Kidney capillary endothelial cell (primary cell): ENCODE results near the gene C1QTNF8.

Experiments used
- DNase-seq: peaks from one replicate; pipeline ENCODE4 v3.0.0-alpha.2; 2018; ENCODE audit warnings: low spot score

Gene C1QTNF8

DNA sequence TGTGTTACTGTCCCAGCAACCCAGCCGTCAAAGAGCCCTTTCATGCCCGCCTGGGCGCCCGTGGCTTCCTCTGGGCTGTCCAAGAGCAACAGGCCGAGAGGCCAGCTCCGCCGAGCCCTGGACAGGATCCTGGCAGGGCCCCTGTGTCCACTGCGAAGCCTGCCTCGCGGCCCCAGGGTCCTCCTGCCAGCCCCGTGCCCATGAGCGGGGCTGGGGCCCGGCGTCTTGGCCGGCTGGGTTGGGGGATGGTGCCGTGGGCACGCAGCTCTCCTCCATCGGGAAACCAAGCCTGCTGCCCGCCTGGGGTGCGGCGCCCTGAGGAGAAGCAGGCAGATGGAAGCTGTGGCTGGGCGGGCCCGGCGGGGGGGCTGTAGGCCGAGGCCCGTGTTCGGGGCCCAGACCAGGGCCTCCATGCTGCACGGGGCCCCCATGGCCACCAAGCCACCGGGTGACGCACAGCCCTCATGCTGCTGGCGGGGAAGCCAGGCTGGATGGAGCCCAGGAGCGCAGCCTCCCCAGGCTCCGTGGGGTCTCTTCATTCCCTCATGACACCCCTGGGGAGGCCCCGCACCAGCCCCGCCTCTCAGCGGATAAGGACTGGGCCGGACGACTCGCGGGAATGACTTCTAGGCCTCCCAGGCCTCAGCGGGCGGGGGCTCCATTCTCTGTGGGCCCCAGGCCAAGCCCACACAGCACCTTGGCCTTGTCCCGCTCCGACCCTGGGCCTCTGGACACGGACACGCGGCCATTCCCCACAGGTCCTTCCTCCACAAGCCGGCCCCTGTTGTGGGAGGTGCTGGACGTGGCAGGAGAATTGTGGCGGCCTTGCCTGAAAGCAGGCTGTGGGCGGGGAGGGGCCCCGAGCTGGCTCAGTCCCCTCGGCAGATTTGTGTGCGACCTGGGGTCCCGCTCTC is at the start of gene C1QTNF8:
C1QTNF8 (minus strand) TSS at position 76 of the 914 bp plus-strand sequence. CDS start 1,322 bp downstream, outside the sequence.
- DNase-seq: no peak

GRCh38 chr16:1145383-1146100 is 49.5 kb upstream of the C1QTNF8 start:
- no peak for DNase-seq

- DNase-seq: no peak
Observed at GRCh38 chr16:1144476-1145382, 48.7 kb upstream of the C1QTNF8 start.

GRCh38 chr16:1143761-1144450 is 47.9 kb upstream of the C1QTNF8 start:
- no peak for DNase-seq

DNA sequence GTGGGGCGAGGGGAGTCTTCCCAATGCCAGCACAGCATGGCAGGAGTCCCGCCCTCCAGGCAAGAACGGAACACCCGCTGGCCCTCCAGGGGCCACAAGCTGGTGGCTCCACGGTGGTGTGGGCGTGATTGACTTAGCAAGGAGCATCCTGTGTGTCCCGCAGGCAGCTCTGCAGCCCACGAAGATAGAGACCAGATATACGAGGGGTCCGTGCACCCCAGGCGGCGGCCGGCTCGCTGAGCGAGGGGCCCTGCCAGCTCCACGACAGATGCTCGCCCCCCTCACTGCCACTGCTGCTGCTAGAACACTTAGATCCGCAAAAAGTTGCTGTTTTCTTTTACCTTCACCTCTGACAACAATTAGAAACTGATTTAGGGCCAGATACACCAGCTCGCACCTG is 46.9 kb upstream of the C1QTNF8 start:
- no peak for DNase-seq

GRCh38 chr16:1141716-1142115 is 45.7 kb upstream of the C1QTNF8 start:
- DNase-seq: no peak

- no peak for DNase-seq
Observed at GRCh38 chr16:1141191-1141590, 45.1 kb upstream of the C1QTNF8 start.

- DNase-seq: no peak
Observed at GRCh38 chr16:1140582-1141162, 44.6 kb upstream of the C1QTNF8 start.

DNA sequence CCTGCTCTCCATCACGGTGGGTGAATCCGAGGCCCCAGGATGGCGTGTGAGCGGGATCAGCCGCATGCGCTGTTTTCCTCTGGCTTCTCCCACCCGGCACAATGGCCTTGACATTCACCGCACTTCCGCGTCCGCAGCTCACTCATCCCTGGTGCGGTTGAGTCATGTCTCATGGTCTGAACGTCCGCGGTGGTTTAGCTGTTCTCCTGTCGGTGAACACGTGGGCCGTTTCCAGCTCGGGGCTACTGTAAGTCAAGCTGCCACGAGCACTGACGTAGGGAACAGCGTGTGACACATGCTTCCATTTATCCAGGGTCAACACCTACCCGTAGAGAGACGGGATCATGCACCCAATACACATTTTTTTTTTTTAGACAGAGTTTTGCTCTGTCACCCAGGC is 41.6 kb upstream of the C1QTNF8 start:
- no peak for DNase-seq

- DNase-seq: no peak
Observed at GRCh38 chr16:1135459-1135825, 39.4 kb upstream of the C1QTNF8 start.

GRCh38 chr16:1134776-1135458 is 38.9 kb upstream of the C1QTNF8 start:
- DNase-seq: no peak

DNA sequence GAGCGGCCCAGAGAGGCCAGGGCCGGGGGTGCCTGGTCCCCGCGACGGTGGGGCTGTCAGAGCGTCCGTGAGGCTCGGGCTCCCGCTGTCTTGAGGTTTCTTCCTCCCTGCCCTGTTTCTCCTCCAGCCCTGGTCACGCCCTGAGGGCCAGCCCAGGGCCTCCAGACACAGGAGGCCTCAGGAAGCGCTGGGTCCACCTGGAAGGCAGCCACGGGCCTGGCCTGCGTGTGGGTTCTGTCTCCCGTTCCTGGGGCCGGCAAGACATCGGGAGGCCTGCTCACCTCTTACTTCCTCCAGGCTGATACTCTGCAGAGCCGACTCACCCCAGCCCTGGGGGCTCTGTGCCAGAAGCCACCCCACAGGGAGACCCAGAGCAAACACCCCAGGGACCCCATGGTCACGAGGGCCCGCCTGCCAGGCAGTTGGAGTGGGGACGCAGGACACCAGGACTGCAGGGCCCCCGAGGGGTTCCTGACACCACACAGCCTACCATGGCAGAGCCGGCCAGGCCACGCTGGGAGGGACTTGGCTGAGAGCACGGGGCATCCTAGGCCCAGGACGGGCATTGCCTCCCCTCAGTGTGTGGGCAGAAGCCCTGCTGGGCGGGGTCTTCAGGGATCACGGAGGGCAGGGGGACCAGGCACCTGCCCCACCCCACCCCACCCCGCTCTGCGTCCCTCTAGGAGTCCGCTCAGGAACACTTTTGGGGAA is 37.9 kb upstream of the C1QTNF8 start:
- no peak for DNase-seq

DNA sequence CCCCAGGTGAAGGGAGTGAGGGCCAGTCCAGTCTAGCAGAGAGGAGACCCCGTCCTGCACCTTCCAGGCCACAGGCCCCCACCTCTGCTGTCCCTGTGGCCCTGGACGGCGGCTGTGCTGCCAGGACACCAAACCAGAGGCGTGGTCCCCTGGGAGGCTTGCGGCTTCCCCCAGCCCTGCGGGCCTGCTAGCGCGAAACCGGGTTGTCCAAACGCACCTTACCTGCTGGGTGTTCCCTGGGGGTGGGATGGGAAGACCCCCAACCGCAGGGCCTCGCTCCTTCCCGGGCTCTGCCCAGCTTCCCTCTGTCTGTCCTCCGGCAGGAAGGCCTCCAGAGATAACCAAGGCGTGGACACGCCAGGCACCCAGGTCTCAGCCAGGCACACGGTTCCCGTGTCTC is 37.2 kb upstream of the C1QTNF8 start:
- DNase-seq: no peak

DNA sequence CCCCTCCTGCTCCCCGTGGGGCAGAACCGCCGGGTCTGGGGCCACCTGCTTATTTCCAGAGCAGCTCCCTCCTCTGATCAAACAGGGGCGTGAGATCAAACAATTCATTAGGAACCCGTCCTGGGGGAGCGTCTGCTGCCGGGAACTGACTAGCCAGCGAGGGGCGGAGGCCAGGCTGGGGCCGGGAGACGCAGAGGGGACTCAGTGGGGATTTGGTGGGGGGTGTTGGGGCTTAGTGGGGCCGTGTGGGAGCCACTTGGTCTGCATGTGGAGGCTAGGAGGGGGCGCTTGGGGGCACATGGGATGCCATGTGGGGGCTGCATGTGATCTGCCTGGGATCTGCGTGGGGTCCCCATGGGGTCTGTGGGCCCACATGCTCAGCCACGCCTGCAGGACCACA is 36.4 kb upstream of the C1QTNF8 start:
- DNase-seq: no peak

DNA sequence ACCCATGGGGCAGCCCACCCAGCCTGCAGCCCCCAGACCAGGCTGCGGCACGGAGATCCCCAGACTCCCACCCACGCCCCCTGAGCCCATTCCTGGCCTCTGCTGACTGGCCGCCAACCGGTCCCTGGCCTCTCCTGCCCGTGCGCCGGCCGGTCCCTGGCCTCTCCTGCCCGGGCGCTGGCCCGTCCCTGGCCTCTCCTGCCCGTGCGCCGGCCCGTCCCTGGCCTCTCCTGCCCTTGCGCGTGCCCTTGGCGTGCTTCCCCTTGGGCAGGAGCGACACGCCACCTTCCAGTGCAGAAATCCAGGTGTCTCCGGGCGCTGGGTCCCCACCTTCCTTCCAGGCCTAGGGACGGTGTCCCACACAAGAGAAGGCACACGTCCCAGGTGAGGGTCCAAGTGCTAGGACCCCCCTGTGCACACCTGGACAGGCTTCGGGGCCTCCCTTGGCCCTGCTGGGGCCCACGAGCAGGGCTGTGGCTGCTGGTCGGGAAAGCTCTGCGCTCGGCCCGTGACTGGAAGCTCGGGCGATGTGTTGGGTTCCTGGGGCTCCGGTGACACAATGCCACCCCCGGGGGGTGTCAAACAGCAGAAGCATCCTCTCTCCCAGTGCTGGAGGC is 35.4 kb upstream of the C1QTNF8 start:
- no peak for DNase-seq

DNA sequence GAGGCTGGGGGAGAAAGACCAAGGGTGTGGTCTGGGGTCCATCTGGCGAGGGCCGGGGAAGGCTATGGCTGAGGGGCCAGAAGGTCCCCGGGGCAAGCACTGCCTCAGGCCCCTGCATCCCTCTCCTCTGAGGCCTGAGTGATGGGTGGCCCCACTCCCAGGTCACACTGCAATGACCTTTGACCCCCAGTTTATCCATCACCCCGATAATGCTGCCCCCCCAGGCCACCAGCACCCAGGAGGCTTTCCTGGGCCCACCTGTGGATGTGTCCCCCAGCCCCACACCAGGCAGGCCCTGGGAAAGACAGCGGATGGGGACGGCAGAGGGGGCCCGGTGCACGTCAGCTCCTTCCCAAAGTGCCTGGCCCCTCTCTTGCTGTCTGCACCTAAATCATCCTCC is 34.3 kb upstream of the C1QTNF8 start:
- DNase-seq: no peak

DNA sequence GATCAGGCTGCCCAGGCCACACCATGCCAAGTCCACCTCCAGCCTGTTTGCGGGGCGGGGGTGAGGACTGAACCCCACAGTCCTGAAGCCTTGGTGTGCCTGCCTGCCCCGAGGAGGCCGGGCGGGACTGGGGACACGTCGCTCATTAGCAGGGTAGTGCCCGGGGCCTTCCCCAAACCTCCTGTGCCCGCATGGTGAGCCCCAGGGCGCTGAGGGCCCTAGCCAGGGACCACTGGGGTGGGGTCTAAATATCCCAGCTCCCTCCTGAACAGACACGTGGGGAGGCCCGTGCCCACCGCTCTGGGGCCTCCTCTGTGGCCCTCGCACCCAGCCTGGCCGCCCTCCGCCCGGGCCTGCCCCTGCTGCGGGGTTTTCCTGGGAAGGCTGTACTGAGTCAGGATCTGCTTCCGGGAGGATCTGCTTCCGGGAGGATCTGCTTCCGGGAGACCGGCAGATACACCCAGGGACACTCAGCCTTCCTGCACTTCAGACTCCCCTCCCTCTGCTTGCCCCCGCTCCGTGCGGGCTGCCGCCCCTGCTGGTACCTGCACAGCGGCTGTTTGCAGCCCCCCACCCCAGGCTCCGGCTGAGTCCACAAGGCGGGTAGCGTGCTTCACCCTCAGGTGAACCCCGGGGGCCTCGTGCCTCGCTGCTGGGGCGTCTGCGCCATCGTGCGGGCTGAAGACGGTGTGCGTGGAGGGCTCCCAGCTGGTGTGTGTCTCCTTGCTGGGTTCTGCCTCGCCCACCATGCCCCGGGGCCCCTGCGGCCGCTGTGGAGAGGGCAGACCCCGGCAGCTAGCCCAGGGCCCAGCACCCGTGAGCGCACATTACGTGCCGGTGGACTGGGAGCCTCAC is 33.3 kb upstream of the C1QTNF8 start:
- no peak for DNase-seq

DNA sequence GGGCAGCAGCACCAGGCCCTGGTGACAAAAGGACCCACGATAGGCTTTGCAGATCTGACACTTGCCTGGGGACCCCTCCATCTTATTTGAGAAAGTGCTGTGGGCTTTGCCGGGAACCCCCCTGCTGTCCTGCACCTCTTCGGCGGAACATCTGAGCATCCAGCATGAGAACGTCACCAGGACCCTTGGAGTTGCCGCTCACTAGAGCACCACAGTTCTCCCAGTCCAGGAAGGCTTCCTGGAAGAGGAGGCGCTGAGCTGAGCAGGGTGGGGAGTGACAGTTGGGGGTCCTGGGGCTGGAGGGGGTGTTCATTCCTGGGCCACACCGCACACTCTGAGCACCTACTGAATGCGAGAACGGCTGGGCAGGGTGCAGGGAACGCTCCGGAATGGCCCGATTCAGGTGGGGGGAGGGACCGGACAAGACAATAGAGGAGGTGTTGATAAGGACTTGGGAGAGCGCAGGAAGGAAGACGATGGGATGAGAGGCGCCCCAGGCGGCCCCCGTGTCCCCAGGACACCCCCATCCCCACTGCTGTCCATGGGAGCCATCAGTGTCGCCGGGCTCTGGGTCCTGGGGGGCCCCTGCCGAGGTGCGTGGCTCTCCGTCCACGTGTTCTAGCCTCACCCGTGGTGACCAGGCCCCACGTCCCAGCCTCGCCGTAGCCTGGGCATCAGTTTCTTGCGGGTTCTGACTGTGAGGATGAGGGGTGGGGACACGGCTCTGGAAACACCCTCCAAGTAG is 32.1 kb upstream of the C1QTNF8 start:
- no peak for DNase-seq
